Prostate gland (tissue), 2 donors: ENCODE results near the gene EBF3.

Experiments
- POLR2A ChIP-seq: fragments of 450-650 bp; IDR thresholded peaks from one replicate; pipeline ENCODE4 v1.6.1; 2016; ENCODE audit warnings: antibody characterized with exemption, mild to moderate bottlenecking
- POLR2AphosphoS5 ChIP-seq: sonication (generic); formaldehyde crosslinking; IDR thresholded peaks from one replicate; pipeline ENCODE4 v1.6.1; 2017; ENCODE audit warnings: antibody characterized with exemption
- TF ChIP-seq, protein P1 (sequence below), 4 experiments: fragments of 200-600 bp in 2 of 4; fragments of 450-650 bp in 2 of 4; sonication (generic) in 2 of 4; IDR thresholded peaks; 1 replicate in 3 of 4; 2 replicates in 1 of 4; pipeline ENCODE4 v1.5.1; 2016 to 2019; ENCODE audit warnings: antibody characterized with exemption in 4 of 4, mild to moderate bottlenecking in 2 of 4, moderate library complexity in 2 of 4

GRCh38 chr10:129938460-129938859 is 25.6 kb downstream of the EBF3 start:
- TF ChIP-seq POLR2AphosphoS5 (no peak), POLR2A (no peak)
- TF ChIP-seq, protein P1, sequence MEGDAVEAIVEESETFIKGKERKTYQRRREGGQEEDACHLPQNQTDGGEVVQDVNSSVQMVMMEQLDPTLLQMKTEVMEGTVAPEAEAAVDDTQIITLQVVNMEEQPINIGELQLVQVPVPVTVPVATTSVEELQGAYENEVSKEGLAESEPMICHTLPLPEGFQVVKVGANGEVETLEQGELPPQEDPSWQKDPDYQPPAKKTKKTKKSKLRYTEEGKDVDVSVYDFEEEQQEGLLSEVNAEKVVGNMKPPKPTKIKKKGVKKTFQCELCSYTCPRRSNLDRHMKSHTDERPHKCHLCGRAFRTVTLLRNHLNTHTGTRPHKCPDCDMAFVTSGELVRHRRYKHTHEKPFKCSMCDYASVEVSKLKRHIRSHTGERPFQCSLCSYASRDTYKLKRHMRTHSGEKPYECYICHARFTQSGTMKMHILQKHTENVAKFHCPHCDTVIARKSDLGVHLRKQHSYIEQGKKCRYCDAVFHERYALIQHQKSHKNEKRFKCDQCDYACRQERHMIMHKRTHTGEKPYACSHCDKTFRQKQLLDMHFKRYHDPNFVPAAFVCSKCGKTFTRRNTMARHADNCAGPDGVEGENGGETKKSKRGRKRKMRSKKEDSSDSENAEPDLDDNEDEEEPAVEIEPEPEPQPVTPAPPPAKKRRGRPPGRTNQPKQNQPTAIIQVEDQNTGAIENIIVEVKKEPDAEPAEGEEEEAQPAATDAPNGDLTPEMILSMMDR (IDR thresholded peaks at IDR 0.05) = no peak
